ENCODE measurements around the gene GRHL3.

Gene GRHL3

DNA sequence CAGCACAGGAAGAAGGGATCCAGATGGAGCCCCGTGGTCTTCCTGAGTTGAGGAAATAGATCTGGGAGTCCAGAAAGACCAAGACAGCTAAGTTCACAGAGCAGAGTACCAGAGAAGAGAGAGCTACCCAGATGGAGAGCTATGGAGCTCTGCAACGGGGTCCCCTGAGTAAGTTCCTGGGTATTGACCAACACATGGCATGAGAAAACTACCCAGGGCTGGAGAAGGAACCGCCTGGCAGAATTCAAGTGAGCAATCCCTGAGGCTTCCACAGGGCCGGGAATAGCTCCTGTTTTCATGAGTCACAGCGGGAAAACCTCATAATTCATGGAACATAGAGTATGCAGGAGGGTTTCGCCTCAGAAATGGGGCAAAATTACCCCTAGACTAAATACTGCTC, 74.7 kb downstream of the GRHL3 start:
- no peak for DNase-seq (ENCODE audit: low read depth in 2 of 2)

DNA sequence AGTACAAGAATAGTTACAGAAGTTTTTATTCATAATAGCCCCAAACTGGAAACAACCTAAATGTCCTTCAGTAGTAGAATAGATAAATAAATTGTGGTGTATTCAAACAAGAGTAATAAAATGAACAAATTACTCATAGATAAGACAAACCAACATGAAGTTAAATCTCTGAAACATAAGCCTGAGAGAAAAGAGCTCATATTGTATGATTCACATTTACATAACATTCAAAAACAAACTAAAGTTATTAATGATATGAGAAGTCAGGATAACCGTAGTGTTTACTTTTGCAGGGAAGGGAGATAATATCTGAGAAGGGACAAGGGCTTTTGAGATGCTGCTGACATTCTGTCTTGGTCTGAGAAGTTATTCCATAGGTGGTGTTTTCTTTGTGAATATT, 80.9 kb downstream of the GRHL3 start:
- DNase-seq (ENCODE audit: low read depth in 2 of 2): no peak

DNA sequence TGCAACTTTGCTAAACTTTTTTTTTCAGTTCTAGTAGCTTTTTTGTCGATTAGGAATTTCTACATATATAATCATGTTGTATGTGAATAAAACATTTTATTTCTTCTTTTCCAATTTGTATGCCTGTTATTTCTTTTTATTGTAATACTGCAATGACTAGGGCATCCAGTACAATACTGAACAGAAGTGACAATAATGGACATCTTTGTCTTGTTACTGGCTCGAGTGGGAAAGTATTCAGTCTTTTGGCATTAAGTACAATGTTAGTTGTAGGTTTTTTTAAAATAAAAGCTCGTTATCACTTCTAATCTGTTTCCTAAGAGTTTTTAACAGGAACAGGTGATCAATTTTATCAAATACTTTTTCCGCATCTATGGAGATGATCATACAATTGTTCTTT, 84.6 kb downstream of the GRHL3 start:
- DNase-seq (ENCODE audit: low read depth in 2 of 2): no peak
